OCI-LY1 (cell line): ENCODE data around the gene KLHL36.

ENCODE experiments used
- CTCF ChIP-seq: fragments of 200-600 bp; sonication (generic), shearing (Covaris generic); IDR thresholded peaks from 2 replicates; pipeline ENCODE4 v1.5.1; 2017; ENCODE audit warnings: mild to moderate bottlenecking, antibody characterized with exemption, low read length, moderate library complexity, mixed read lengths
- EZH2 ChIP-seq: fragments of 200-600 bp; sonication (generic), shearing (Covaris generic); IDR thresholded peaks from 2 replicates; pipeline ENCODE4 v1.8.0; 2017; ENCODE audit warnings: borderline replicate concordance, mixed run types, mild to moderate bottlenecking, antibody characterized with exemption, low read length, moderate library complexity, mixed read lengths

- TF ChIP-seq CTCF (no peak), EZH2 (no peak)
Measured at GRCh38 chr16:84660973-84661372, 12.7 kb downstream of the KLHL36 start.
